GM18507 (cell line): ENCODE data around the gene SREBF1.
"Not testable (repeated sequence)": the region's sequence is repeated elsewhere in the genome, so short reads cannot be mapped to it uniquely, and the experiment has no call there.

Experiments used
- DNase-seq: peaks from one replicate; pipeline ENCODE4 v3.0.0; 2011; ENCODE audit warnings: low read depth; ENCODE audit not compliant: insufficient read length; ENCODE audit errors: extremely low spot score
- FAIRE-seq: peaks from 2 replicates; lab custom pipeline; 2011; peaks lifted over from hg19 to GRCh38; lab: Jason Lieb, UNC

Gene SREBF1

DNA sequence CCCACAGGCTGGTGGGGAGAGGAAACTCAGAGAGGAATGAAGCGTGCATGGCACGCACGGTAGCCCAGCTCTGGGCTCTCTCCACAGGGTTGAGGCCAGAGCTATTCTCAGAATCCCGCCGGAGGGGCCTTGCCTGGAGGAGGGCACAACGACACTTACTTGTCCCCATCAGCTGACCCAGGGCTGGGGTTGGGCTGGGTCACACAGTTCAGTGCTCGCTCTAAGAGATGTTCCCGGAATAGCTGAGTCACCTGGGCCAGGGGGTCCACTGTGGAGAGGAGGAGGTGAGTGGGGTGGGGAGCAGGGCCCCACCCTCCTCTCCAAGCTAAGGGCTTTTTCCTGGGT lies 21.8 kb downstream of the SREBF1 start:
- no peak for FAIRE-seq
- DNase-seq: no peak

DNA sequence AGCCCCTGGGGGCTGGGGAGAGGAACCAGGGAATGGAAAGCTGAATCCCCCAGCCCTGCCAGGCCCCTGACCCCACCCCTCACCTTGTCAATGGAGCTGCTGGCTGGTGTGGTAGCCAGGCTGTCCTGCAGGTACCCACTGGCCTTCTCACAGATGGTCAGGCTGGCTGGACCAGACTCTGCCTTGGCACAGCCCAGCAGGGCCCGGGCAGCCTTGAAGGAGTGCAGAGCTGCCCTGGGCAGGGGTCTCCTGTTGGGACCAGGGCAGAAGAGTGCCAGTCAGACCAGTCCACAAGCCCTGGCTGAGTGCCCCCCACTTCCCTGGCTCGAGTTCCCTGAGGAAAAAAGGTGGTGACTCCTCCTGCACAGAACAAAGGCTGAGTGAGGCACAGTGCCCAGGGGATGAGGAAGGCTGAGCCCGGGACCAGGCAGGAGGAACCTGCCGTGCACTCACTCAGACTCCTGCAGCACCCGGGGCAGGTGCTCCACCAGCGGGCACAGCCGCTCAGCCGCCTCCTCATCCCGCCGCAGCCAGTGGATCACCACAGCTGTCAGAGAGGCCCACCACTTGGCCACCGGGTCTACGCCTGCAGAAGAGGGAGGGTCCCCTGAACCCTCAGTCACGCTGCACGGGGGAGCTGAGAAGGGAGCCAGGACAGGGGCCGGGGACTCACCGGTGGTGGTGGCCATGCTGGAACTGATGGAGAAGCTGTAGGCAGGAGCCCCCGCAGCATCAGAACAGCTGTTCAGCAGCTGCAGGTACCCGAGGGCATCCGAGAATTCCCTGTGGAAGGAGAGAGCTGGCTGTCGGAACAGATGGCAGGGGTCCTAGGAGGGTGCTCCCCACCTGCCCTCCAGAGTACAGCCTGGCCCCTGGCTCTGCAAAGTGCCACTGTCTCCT lies 22.4 kb downstream of the SREBF1 start:
- no peak for DNase-seq
- FAIRE-seq: no peak

DNA sequence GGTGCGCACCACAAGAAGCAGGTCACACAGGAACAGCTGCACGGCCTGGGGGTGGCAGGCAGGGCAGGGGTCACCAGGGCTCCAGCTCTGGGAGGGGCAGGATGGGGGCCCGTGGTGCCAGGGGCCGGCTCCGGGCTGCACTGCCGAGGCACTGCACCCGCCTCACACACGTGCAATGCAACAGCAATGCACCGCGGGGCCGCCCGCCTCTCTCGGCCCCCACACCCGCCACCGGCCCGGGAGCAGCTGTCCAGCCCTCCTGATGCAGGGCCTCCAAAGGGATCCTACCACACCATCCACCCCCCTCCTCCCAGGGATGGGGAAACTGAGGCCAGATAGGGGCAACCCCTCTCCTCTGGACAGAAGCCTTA lies 23.1 kb downstream of the SREBF1 start:
- no peak for DNase-seq
- no peak for FAIRE-seq

DNA sequence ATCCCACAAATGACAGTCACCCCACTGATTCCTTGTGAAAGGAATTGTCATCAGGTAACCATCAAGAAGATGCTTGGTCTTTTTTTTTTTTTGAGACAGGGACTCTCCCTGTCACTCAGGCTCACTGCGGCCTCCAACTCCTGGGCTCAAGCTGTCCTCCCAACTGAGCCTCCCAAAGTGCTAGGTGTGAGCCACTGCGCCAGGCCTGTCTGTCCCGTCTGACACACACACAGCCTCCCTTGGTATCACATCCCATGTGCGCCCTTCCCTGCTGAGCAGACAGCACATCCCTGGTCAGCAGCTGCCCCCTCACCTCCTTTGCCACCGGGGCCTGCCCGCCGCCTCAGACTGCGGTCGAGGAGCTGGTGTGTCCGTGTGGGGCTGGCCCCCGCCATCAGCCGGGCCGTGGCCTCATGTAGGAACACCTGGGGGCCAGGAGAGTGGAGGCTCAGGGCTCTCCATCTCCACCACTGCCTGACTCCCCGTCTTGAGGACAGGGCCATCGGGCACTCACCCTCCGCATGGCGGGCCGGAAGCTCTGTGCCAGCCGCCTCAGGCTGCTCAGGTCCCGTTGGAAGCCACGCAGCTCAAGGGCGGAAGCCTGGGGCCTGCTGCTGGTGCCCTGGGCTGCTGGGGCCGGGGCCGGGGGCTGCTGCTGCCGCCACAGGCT lies 23.6 kb downstream of the SREBF1 start:
- DNase-seq (no peak), FAIRE-seq (no peak)

- FAIRE-seq: peak; percentile 77
- DNase-seq: peak; percentile 70
These were observed 24.4 kb downstream of the SREBF1 start for GRCh38 chr17:17812211-17813054.

DNA sequence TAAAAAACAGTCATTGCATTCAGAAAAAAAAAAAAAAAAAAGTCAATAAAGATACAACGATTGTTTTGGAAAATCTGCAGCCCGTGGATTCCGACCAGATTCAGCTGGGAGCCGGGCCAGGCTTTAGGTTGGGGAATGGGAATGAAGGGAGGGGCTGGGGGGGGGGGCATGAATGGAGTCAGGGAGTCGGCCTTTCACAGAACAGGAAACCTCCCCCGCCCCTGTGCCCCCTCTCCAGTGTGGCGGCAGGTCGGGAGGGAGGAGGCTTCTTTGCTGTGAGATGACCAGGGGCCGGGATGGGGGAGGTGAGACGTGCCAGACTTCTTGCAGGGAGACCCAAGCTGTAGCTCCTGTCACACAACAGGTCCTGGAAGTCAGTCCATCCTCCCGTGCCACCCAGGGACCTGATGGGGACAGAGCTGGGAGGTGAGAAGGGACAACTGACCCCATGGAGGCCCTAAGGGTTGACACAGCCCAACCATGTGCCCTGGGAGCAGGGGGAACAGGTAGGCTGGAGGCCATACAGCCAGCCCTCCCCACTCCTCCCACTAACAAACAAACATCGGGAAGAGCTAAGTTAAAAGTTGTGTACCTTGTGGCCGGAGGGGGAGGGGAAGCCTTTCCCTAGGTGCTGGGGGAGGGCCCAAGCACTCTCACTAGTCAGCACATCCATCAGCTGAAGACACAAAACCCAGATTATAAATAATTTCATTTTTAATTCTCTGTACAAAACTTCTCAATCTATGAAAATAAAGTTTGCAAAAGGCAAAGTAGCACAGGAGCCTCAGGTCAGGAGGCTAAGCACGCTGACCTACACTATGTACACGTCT lies 25.2 kb downstream of the SREBF1 start:
- FAIRE-seq: no peak
- no peak for DNase-seq

- FAIRE-seq (no peak), DNase-seq (no peak)
These were observed 25.9 kb downstream of the SREBF1 start for GRCh38 chr17:17810895-17811248.

- DNase-seq (no peak), FAIRE-seq (no peak)
These were observed 26.5 kb downstream of the SREBF1 start for GRCh38 chr17:17810084-17810894.

DNA sequence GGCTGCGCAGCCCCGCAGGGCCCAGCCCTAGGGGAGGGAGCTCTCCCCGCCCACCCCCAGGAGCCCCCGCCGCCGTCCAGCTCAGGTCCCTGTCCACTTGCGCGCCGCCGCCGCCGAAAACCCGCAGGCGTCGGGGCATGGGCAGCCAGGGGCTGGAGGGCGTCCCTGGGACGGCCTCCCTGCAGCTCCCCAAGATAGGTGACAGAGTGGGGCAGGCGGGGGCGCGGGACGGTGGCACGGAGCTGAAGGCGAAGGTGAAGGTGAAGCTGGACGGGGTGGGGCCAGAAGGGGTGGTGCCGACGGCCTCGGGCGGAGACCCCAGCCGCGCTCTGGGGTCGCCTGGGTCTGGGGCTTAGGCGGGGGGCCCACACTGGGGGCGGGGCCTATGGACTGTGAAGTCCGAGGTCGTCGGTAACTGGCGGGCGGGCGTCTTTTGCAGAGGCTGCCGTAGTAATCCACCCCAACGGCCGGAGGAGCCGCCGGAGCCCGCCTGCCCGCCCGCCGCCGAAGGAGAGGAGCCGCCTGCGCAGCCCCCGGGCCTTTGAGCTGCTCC lies 27.2 kb downstream of the SREBF1 start:
- no peak for DNase-seq
- FAIRE-seq: no peak

GRCh38 chr17:17808706-17809432 lies 27.9 kb downstream of the SREBF1 start:
- DNase-seq (peak; percentile 64), FAIRE-seq (peak; percentile 86)

GRCh38 chr17:17808200-17808599 lies 28.6 kb downstream of the SREBF1 start:
- not testable (repeated sequence) for DNase-seq, FAIRE-seq

DNA sequence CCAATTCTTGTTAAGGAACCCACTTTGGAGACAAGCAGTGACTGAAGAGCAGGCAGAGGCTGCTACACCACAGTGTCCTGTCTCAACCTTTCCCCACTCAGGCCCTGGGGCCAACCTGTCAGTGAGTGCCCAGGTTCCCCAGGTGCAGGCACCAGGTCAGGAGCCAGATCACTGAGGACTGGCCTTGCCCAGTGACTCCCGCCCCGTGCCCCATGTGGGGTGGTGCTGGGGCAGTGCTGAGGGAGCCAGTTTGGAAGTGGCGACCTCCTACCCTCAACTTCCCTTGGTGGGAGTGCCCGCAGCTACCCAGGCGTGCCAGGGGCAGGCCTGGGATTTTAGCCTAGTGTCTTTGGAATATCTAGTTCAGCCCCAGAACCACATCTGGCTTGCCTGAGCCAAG lies 29.3 kb downstream of the SREBF1 start:
- no peak for FAIRE-seq
- no peak for DNase-seq

DNA sequence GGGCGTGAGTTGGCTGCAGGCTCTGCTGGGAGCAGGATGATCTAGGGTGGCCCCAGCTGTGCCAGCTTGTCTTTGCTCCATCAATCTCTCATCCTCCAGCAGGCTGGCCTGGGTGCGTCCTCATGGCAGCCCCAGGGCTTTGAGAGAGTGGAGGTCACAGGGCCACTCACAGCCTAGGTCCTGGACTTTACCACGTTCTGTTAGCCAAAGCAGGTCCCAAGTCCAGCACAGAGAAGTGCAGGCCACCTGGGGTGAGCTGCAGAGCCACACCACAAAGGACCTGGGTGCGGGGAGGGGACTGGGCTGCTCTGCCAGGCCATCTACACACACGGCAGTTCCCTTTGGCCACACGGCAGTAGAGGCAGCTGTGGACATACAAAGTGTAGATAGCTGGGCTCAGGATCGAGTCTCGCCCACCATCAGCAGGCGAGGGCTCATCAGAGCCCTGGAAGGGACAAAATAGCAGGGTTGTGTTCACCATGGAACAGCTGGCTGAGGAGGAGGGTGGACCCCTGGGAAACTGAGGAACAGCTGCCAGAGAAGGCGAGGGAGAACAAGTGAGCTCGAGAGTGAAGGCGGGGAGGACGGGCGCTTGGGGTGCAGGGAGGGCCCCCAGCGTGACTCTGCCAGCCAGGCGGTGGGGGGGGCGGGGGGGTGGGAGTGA lies 30.0 kb downstream of the SREBF1 start:
- FAIRE-seq (no peak), DNase-seq (no peak)

DNA sequence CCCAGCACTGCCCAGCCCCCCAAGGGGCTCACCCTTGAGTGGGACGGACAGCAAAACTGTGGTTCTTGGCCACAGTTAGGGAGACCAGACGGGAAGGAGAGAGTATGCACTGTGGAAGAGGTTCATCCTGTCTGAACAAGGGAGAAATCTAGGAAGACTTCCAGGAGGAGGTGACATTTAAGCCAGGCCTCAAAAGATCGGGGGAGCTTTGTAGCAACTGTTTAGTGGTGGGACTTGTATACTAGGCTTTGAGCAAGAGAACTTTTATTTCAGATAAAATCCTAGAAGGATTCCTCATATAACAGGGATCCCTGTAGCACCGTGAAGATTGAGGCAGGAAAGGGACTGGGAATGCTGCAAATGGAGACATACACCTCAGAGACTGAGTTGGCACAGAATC lies 30.8 kb downstream of the SREBF1 start:
- FAIRE-seq (no peak), DNase-seq (no peak)

GRCh38 chr17:17805575-17805974 lies 31.2 kb downstream of the SREBF1 start:
- FAIRE-seq (no peak), DNase-seq (no peak)

DNA sequence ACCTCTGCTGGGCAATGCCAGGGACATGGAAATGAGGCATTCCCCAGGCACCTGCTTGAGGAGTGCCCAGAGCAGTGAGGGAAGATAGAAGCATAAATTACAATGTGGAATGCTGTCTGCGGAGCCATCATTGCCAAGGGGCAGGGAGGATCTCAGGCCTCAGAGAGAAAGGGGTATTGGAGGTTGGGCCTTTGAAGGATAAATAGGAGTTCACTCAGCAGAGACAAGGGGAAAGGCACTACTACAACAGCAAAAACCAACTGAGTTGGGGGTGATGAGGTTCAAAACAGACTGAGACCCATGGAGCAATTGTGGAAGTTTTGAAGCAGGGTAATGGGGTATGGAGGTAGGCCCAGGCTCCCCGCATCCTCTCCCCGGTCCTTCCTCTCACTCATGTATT lies 32.8 kb downstream of the SREBF1 start:
- FAIRE-seq (no peak), DNase-seq (no peak)

- no peak for FAIRE-seq
These were observed 34.8 kb downstream of the SREBF1 start for GRCh38 chr17:17801800-17802481.

More at GRCh38 chr17:17801800-17802481, 34.8 kb downstream of the SREBF1 start:
- no peak for DNase-seq
